Stimulated activated CD4-positive, alpha-beta T cell treated with anti-CD3 and anti-CD28 coated beads, Interleukin-15, amount 100 ng/mL, for 24 hours (primary cell): ENCODE results near the gene MGAT2.

Experiments used
- DNase-seq: peaks from one replicate; pipeline ENCODE4 v3.0.0-alpha.2; 2020

The MGAT2 gene

GRCh38 chr14:49620182-49621113 is at the start of gene MGAT2, which contains the start of gene RPL36AL:
Gene MGAT2, plus strand, starts transcription at chr14:49620799. Its CDS starts 470 bp downstream, at chr14:49621269.
Gene RPL36AL, minus strand, starts transcription at chr14:49620626. Its CDS starts 1,522 bp downstream, at chr14:49619104.
- DNase-seq: peak; percentile 96

GRCh38 chr14:49574038-49574437 is 46.6 kb upstream of the MGAT2 start:
- DNase-seq: no peak

GRCh38 chr14:49578141-49578540 is 42.5 kb upstream of the MGAT2 start:
- DNase-seq: no peak

GRCh38 chr14:49579841-49580240 is 40.8 kb upstream of the MGAT2 start:
- DNase-seq: no peak

GRCh38 chr14:49581209-49582112 is 39.1 kb upstream of the MGAT2 start:
- peak; percentile 27 for DNase-seq

- DNase-seq: peak; percentile 14
Observed at GRCh38 chr14:49582113-49582977, 38.3 kb upstream of the MGAT2 start.

- no peak for DNase-seq
Observed at GRCh38 chr14:49583629-49584028, 37.0 kb upstream of the MGAT2 start.

GRCh38 chr14:49584058-49584457 is 36.5 kb upstream of the MGAT2 start:
- peak; percentile 15 for DNase-seq

- DNase-seq: peak; percentile 50
Observed at GRCh38 chr14:49584981-49585640, 35.5 kb upstream of the MGAT2 start.

GRCh38 chr14:49585803-49586672 is 34.6 kb upstream of the MGAT2 start, which contains the start of gene RPS29:
Gene RPS29, minus strand, starts transcription at chr14:49586380. Its CDS starts 34 bp downstream, at chr14:49586346.
- DNase-seq: peak; percentile 96

- peak; percentile 75 for DNase-seq
Observed at GRCh38 chr14:49586673-49587460, 33.7 kb upstream of the MGAT2 start.

- DNase-seq: no peak
Observed at GRCh38 chr14:49589387-49589786, 31.2 kb upstream of the MGAT2 start.

GRCh38 chr14:49593016-49593415 is 27.6 kb upstream of the MGAT2 start:
- no peak for DNase-seq

GRCh38 chr14:49594347-49595091 is 26.1 kb upstream of the MGAT2 start:
- DNase-seq: no peak

- DNase-seq: peak; percentile 44
Observed at GRCh38 chr14:49598189-49598484, 22.5 kb upstream of the MGAT2 start.

GRCh38 chr14:49598485-49599300 is 21.9 kb upstream of the MGAT2 start, which contains the start of gene LRR1:
Gene LRR1, plus strand, starts transcription at chr14:49598940. Its CDS starts 81 bp downstream, at chr14:49599021.
- peak; percentile 88 for DNase-seq

- no peak for DNase-seq
Observed at GRCh38 chr14:49607583-49607982, 13.0 kb upstream of the MGAT2 start.

- no peak for DNase-seq
Observed at GRCh38 chr14:49612251-49612650, 8.3 kb upstream of the MGAT2 start.
